NCI-H1436 (cell line): ENCODE measurements around the gene HPCAL1.

Experiments
- DNase-seq: peaks from one replicate; lab custom pipeline; 2025; lab: John Stamatoyannopoulos, UW

The HPCAL1 gene

GRCh38 chr2:10389573-10389972 lies 86.9 kb downstream of the HPCAL1 start:
- DNase-seq = no peak

GRCh38 chr2:10390369-10390801 lies 87.7 kb downstream of the HPCAL1 start:
- DNase-seq = no peak

- DNase-seq = no peak
Measured at GRCh38 chr2:10392100-10392499, 89.4 kb downstream of the HPCAL1 start.

- DNase-seq = no peak
Measured at GRCh38 chr2:10392548-10392947, 89.8 kb downstream of the HPCAL1 start.

GRCh38 chr2:10392951-10393639 lies 90.4 kb downstream of the HPCAL1 start:
- no peak for DNase-seq

- DNase-seq = no peak
Measured at GRCh38 chr2:10393640-10393982, 90.9 kb downstream of the HPCAL1 start.

GRCh38 chr2:10395893-10396292 lies 93.2 kb downstream of the HPCAL1 start:
- DNase-seq = no peak

- DNase-seq = no peak
Measured at GRCh38 chr2:10396464-10396863, 93.8 kb downstream of the HPCAL1 start.

GRCh38 chr2:10397297-10397875 lies 94.7 kb downstream of the HPCAL1 start:
- DNase-seq = no peak

GRCh38 chr2:10397878-10398277 lies 95.2 kb downstream of the HPCAL1 start:
- no peak for DNase-seq

GRCh38 chr2:10398496-10398895 lies 95.8 kb downstream of the HPCAL1 start:
- DNase-seq = no peak

- no peak for DNase-seq
Measured at GRCh38 chr2:10399358-10399757, 96.7 kb downstream of the HPCAL1 start.

- DNase-seq = no peak
Measured at GRCh38 chr2:10400002-10400401, 97.3 kb downstream of the HPCAL1 start.

- no peak for DNase-seq
Measured at GRCh38 chr2:10400568-10400977, 97.9 kb downstream of the HPCAL1 start.

GRCh38 chr2:10400978-10401951 lies 98.6 kb downstream of the HPCAL1 start:
- DNase-seq = no peak

GRCh38 chr2:10402062-10402585 lies 99.4 kb downstream of the HPCAL1 start:
- no peak for DNase-seq

GRCh38 chr2:10402653-10403215 lies 100.0 kb downstream of the HPCAL1 start:
- no peak for DNase-seq

GRCh38 chr2:10404324-10405143 lies 101.8 kb downstream of the HPCAL1 start:
- DNase-seq = no peak

- no peak for DNase-seq
Measured at GRCh38 chr2:10405448-10405847, 102.7 kb downstream of the HPCAL1 start.

GRCh38 chr2:10406016-10406415 lies 103.3 kb downstream of the HPCAL1 start:
- DNase-seq = no peak

- DNase-seq = no peak
Measured at GRCh38 chr2:10406491-10407188, 103.9 kb downstream of the HPCAL1 start.
